Caco-2 (cell line): ENCODE data around the gene VIPR1. TPM values are rescaled to one million over a fixed set of nuclear protein-coding genes. Genes with fewer than 3 reads are reported as not detected.

Experiments used
- BruUV-seq: library from RNA; stranded (reverse); fragments of 400-500 nt; replicated peaks from 2 replicates; lab custom pipeline; 2021; lab: Mats Ljungman, UMichigan
- CTCF ChIA-PET: fragments of 300-600 bp; sonication (Branson Sonifier 250); formaldehyde crosslinking; loops from one replicate; lab custom pipeline; 2022; ENCODE audit warnings: antibody characterized with exemption; lab: Charles Lee
- POLR2A ChIA-PET: fragments of 300-600 bp; sonication (Branson Sonifier 250); formaldehyde crosslinking; loops from one replicate; lab custom pipeline; 2022; ENCODE audit warnings: antibody characterized with exemption; lab: Charles Lee
- DNase-seq, 2 experiments: peaks; one replicate each; pipeline versions ENCODE4 v3.0.0 to v3.0.0-alpha.2; 2020 to 2022
- H3K27me3 ChIP-seq: replicated peaks from 2 replicates; pipeline ENCODE4 v1.6.0; 2011; ENCODE audit warnings: low read length; ENCODE audit not compliant: control insufficient read depth, insufficient read depth
- H3K36me3 ChIP-seq: 2 replicates; pipeline ENCODE4 v1.5.1; 2011; ENCODE audit warnings: low read length; ENCODE audit not compliant: control insufficient read depth, insufficient read depth
- H3K4me1 ChIP-seq: fragments of 250-450 bp; sonication (Bioruptor Pico); 2 replicates; pipeline ENCODE4 v1.5.1; 2020; ENCODE audit warnings: mild to moderate bottlenecking
- H3K4me3 ChIP-seq: 2 replicates; pipeline ENCODE4 v1.5.1; 2011; ENCODE audit warnings: low read depth, mild to moderate bottlenecking, control low read depth, low read length
- H3K9me3 ChIP-seq: fragments of 250-450 bp; sonication (Bioruptor Pico); 2 replicates; pipeline ENCODE4 v1.5.1; 2020; ENCODE audit warnings: mild to moderate bottlenecking, moderate library complexity
- H3K27ac Mint-ChIP-seq: one replicate; pipeline ENCODE4 v1.8.0; 2022; ENCODE audit warnings: mixed read lengths; ENCODE audit not compliant: unreplicated experiment
- H3K27me3 Mint-ChIP-seq: one replicate; pipeline ENCODE4 v1.8.0; 2022; ENCODE audit warnings: mixed read lengths; ENCODE audit not compliant: insufficient read depth, unreplicated experiment
- H3K36me3 Mint-ChIP-seq: one replicate; pipeline ENCODE4 v1.8.0; 2022; ENCODE audit warnings: mild to moderate bottlenecking, mixed read lengths; ENCODE audit not compliant: insufficient read depth, unreplicated experiment
- H3K4me1 Mint-ChIP-seq: one replicate; pipeline ENCODE4 v1.8.0; 2022; ENCODE audit warnings: low read depth, mixed read lengths; ENCODE audit not compliant: unreplicated experiment
- H3K4me3 Mint-ChIP-seq: one replicate; pipeline ENCODE4 v1.8.0; 2022; ENCODE audit warnings: mild to moderate bottlenecking, moderate library complexity, mixed read lengths; ENCODE audit not compliant: unreplicated experiment
- H3K9me3 Mint-ChIP-seq: one replicate; pipeline ENCODE4 v1.8.0; 2022; ENCODE audit warnings: mixed read lengths; ENCODE audit not compliant: unreplicated experiment
- CTCF ChIP-seq, 2 experiments: fragments of 200-600 bp in 1 of 2; IDR thresholded peaks; 1 replicate in 1 of 2; 2 replicates in 1 of 2; pipeline versions ENCODE4 v1.5.1 to v1.8.0; 2011 to 2022; ENCODE audit warnings: antibody characterized with exemption in 1 of 2, control low read depth in 1 of 2, inconsistent platforms in 1 of 2, low read depth in 1 of 2, low read length in 1 of 2, mild to moderate bottlenecking in 1 of 2, moderate library complexity in 1 of 2; ENCODE audit not compliant: insufficient read depth in 1 of 2, severe bottlenecking in 1 of 2, unreplicated experiment in 1 of 2
- intact Hi-C: fragments of 100-400 bp; cut with micrococcal nuclease; formaldehyde crosslinking; loops from one replicate; pipeline ENCODE4 v1.10.0; 2022; ENCODE audit not compliant: unreplicated experiment
- total RNA-seq: library from RNA; stranded (reverse); gene quantifications from 2 replicates; pipeline ENCODE4 v1.2.3, GENCODE V29; 2022

Gene VIPR1
- total RNA-seq, 1 experiment from 2014 or later: 3.8 TPM

- Histone ChIP-seq H3K27me3 (no peaks in the 10 kb centered on the region), H3K4me3 (no peak overlapping the region), H3K9me3 (no peaks in the 10 kb centered on the region), H3K36me3 (no peaks in the 10 kb centered on the region), H3K4me1 (no peaks in the 10 kb centered on the region)
- Mint-ChIP-seq H3K4me3 (no peak overlapping the region), H3K9me3 (no peaks in the 10 kb centered on the region), H3K36me3 (no peaks in the 10 kb centered on the region), H3K27ac (no peak overlapping the region), H3K4me1 (peaks cover 7% of the 10 kb centered on the region), H3K27me3 (no peaks in the 10 kb centered on the region)
- BruUV-seq: no TSS peak
- TF ChIP-seq CTCF (IDR thresholded peaks at IDR 0.05; ENCODE audit: insufficient read depth in 1 of 2, low read depth in 1 of 2, low read length in 1 of 2, severe bottlenecking in 1 of 2, unreplicated experiment in 1 of 2): no peak
- intact Hi-C loops: no loop called here
- POLR2A ChIA-PET: no interaction called here
- no peak for DNase-seq
- CTCF ChIA-PET: no interaction called here
These were observed 29.0 kb downstream of the VIPR1 start for GRCh38 chr3:42531470-42531869.

- H3K4me1 ChIP-seq: no peaks in the 10 kb centered on the region
- Mint-ChIP-seq H3K36me3 (peaks cover 2% of the 10 kb centered on the region), H3K4me1 (peaks cover 7% of the 10 kb centered on the region), H3K27ac (no peak overlapping the region), H3K27me3 (no peaks in the 10 kb centered on the region), H3K9me3 (no peaks in the 10 kb centered on the region), H3K4me3 (no peak overlapping the region)
- no peak overlapping the region for H3K4me3 ChIP-seq
- TF ChIP-seq CTCF (IDR thresholded peaks at IDR 0.05; ENCODE audit: insufficient read depth in 1 of 2, low read depth in 1 of 2, low read length in 1 of 2, severe bottlenecking in 1 of 2, unreplicated experiment in 1 of 2): no peak
- POLR2A ChIA-PET: interaction anchor here (0.9 kb wide), 1 partner anchor 23 kb away, joined by 4 read pairs; no protein-coding TSS in a partner anchor
- no peaks in the 10 kb centered on the region for H3K9me3 ChIP-seq
- no peak for DNase-seq
- intact Hi-C loops: no loop called here
- H3K36me3 ChIP-seq: no peaks in the 10 kb centered on the region
- H3K27me3 ChIP-seq: no peaks in the 10 kb centered on the region
- CTCF ChIA-PET: interaction anchor here (0.9 to 1.0 kb wide), 2 partner anchors 11 to 31 kb away, joined by 3 to 5 read pairs; no protein-coding TSS in a partner anchor
- BruUV-seq: no TSS peak
These were observed 29.8 kb downstream of the VIPR1 start for GRCh38 chr3:42532229-42532628.

- intact Hi-C loops: no loop called here
- ChIA-PET POLR2A (interaction anchor here (0.9 kb wide), 1 partner anchor 25 kb away, joined by 4 read pairs; no protein-coding TSS in a partner anchor), CTCF (interaction anchor here (0.6 to 1.0 kb wide), 5 partner anchors 10 to 638 kb away, joined by 3 to 6 read pairs (median 4); partner anchors contain the start of gene VIPR1)
- no peaks in the 10 kb centered on the region for H3K9me3 ChIP-seq
- no peak for DNase-seq
- Mint-ChIP-seq H3K27ac (peak overlapping the region; percentile 37), H3K9me3 (no peaks in the 10 kb centered on the region), H3K4me1 (peaks cover 7% of the 10 kb centered on the region), H3K36me3 (peaks cover 6% of the 10 kb centered on the region), H3K27me3 (no peaks in the 10 kb centered on the region), H3K4me3 (no peak overlapping the region)
- no TSS peak for BruUV-seq
- H3K27me3 ChIP-seq: no peaks in the 10 kb centered on the region
- no peak overlapping the region for H3K4me3 ChIP-seq
- no peak for TF ChIP-seq CTCF (IDR thresholded peaks at IDR 0.05; ENCODE audit: insufficient read depth in 1 of 2, low read depth in 1 of 2, low read length in 1 of 2, severe bottlenecking in 1 of 2, unreplicated experiment in 1 of 2)
- no peaks in the 10 kb centered on the region for H3K4me1 ChIP-seq
- H3K36me3 ChIP-seq: no peaks in the 10 kb centered on the region
These were observed 30.9 kb downstream of the VIPR1 start for GRCh38 chr3:42533161-42533897.
